Activated naive CD4-positive, alpha-beta T cell treated with anti-CD3 and anti-CD28 coated beads, Interleukin-2, amount 50 U/mL, for 24 hours (primary cell): ENCODE data around the gene KCNIP2.

Experiments used
- H3K27ac Mint-ChIP-seq: one replicate; pipeline ENCODE4 v1.8.0; 2021; ENCODE audit warnings: mild to moderate bottlenecking, mixed read lengths
- H3K27me3 Mint-ChIP-seq: one replicate; pipeline ENCODE4 v1.8.0; 2021; ENCODE audit warnings: mixed read lengths
- H3K36me3 Mint-ChIP-seq: one replicate; pipeline ENCODE4 v1.8.0; 2021; ENCODE audit warnings: mixed read lengths
- H3K4me1 Mint-ChIP-seq: one replicate; pipeline ENCODE4 v1.8.0; 2021; ENCODE audit warnings: mixed read lengths
- H3K4me3 Mint-ChIP-seq: one replicate; pipeline ENCODE4 v1.8.0; 2021; ENCODE audit warnings: mild to moderate bottlenecking, mixed read lengths
- H3K9me3 Mint-ChIP-seq: one replicate; pipeline ENCODE4 v1.8.0; 2021; ENCODE audit warnings: mixed read lengths

The KCNIP2 gene

GRCh38 chr10:101782811-101783735 lies 60.5 kb downstream of the KCNIP2 start, which contains the start of gene NPM3:
Gene NPM3, minus strand, starts transcription at chr10:101783446. Its CDS starts 56 bp downstream, at chr10:101783390.
- Mint-ChIP-seq H3K27me3 (peaks cover 6% of the 10 kb centered on the region), H3K4me3 (peak within 1 kb of the TSS; percentile 100), H3K9me3 (no peaks in the 10 kb centered on the region), H3K36me3 (peaks cover 22% of the 10 kb centered on the region), H3K27ac (peak within 1 kb of the TSS; percentile 100), H3K4me1 (peaks cover 57% of the 10 kb centered on the region)

- Mint-ChIP-seq H3K4me3 (peak overlapping the region; percentile 100), H3K27ac (peak overlapping the region; percentile 100), H3K27me3 (peaks cover 14% of the 10 kb centered on the region), H3K4me1 (peaks cover 56% of the 10 kb centered on the region), H3K9me3 (no peaks in the 10 kb centered on the region), H3K36me3 (peaks cover 19% of the 10 kb centered on the region)
Measured at GRCh38 chr10:101781984-101782810, 61.4 kb downstream of the KCNIP2 start.

GRCh38 chr10:101781655-101781983 lies 62.0 kb downstream of the KCNIP2 start:
- H3K27me3 Mint-ChIP-seq = peaks cover 16% of the 10 kb centered on the region
- H3K36me3 Mint-ChIP-seq = peaks cover 18% of the 10 kb centered on the region
- no peaks in the 10 kb centered on the region for H3K9me3 Mint-ChIP-seq
- peak overlapping the region; percentile 100 for H3K4me3 Mint-ChIP-seq
- peaks cover 57% of the 10 kb centered on the region for H3K4me1 Mint-ChIP-seq
- no peak overlapping the region for H3K27ac Mint-ChIP-seq

- peaks cover 18% of the 10 kb centered on the region for H3K36me3 Mint-ChIP-seq
- H3K4me3 Mint-ChIP-seq = peak overlapping the region; percentile 100
- no peak overlapping the region for H3K27ac Mint-ChIP-seq
- H3K9me3 Mint-ChIP-seq = no peaks in the 10 kb centered on the region
- H3K4me1 Mint-ChIP-seq = peaks cover 57% of the 10 kb centered on the region
- peaks cover 16% of the 10 kb centered on the region for H3K27me3 Mint-ChIP-seq
Measured at GRCh38 chr10:101780818-101781654, 62.6 kb downstream of the KCNIP2 start.

GRCh38 chr10:101780187-101780817 lies 63.3 kb downstream of the KCNIP2 start:
- no peaks in the 10 kb centered on the region for H3K9me3 Mint-ChIP-seq
- peaks cover 16% of the 10 kb centered on the region for H3K36me3 Mint-ChIP-seq
- H3K4me3 Mint-ChIP-seq = peak overlapping the region; percentile 84
- peaks cover 16% of the 10 kb centered on the region for H3K27me3 Mint-ChIP-seq
- peak overlapping the region; percentile 46 for H3K27ac Mint-ChIP-seq
- H3K4me1 Mint-ChIP-seq = peaks cover 53% of the 10 kb centered on the region

- H3K4me3 Mint-ChIP-seq = peak overlapping the region; percentile 84
- no peaks in the 10 kb centered on the region for H3K9me3 Mint-ChIP-seq
- H3K27ac Mint-ChIP-seq = peak overlapping the region; percentile 46
- peaks cover 51% of the 10 kb centered on the region for H3K4me1 Mint-ChIP-seq
- H3K27me3 Mint-ChIP-seq = peaks cover 20% of the 10 kb centered on the region
- H3K36me3 Mint-ChIP-seq = peaks cover 16% of the 10 kb centered on the region
Measured at GRCh38 chr10:101779544-101780186, 63.9 kb downstream of the KCNIP2 start.

- H3K27me3 Mint-ChIP-seq = peaks cover 26% of the 10 kb centered on the region
- peak overlapping the region; percentile 30 for H3K27ac Mint-ChIP-seq
Measured at GRCh38 chr10:101778781-101779543, 64.6 kb downstream of the KCNIP2 start.

GRCh38 chr10:101778151-101778780 lies 65.3 kb downstream of the KCNIP2 start:
- Mint-ChIP-seq H3K27ac (no peak overlapping the region), H3K36me3 (peaks cover 15% of the 10 kb centered on the region), H3K4me3 (peak overlapping the region; percentile 84), H3K27me3 (peaks cover 33% of the 10 kb centered on the region), H3K4me1 (peaks cover 50% of the 10 kb centered on the region), H3K9me3 (no peaks in the 10 kb centered on the region)

More at GRCh38 chr10:101778781-101779543, 64.6 kb downstream of the KCNIP2 start:
- peaks cover 51% of the 10 kb centered on the region for H3K4me1 Mint-ChIP-seq
- peaks cover 16% of the 10 kb centered on the region for H3K36me3 Mint-ChIP-seq
- no peaks in the 10 kb centered on the region for H3K9me3 Mint-ChIP-seq
- H3K4me3 Mint-ChIP-seq = peak overlapping the region; percentile 84

GRCh38 chr10:101777619-101778145 lies 65.9 kb downstream of the KCNIP2 start:
- peaks cover 47% of the 10 kb centered on the region for H3K4me1 Mint-ChIP-seq

GRCh38 chr10:101776161-101776817 lies 67.3 kb downstream of the KCNIP2 start:
- H3K4me3 Mint-ChIP-seq = no peak overlapping the region

More at GRCh38 chr10:101777619-101778145, 65.9 kb downstream of the KCNIP2 start:
- Mint-ChIP-seq H3K4me3 (peak overlapping the region; percentile 37), H3K27ac (no peak overlapping the region), H3K36me3 (peaks cover 11% of the 10 kb centered on the region), H3K9me3 (no peaks in the 10 kb centered on the region), H3K27me3 (peaks cover 36% of the 10 kb centered on the region)

More at GRCh38 chr10:101776161-101776817, 67.3 kb downstream of the KCNIP2 start:
- Mint-ChIP-seq H3K27ac (no peak overlapping the region), H3K4me1 (peaks cover 40% of the 10 kb centered on the region), H3K36me3 (peaks cover 6% of the 10 kb centered on the region), H3K27me3 (peaks cover 44% of the 10 kb centered on the region), H3K9me3 (no peaks in the 10 kb centered on the region)
